A673 (cell line): ENCODE data around the gene POLD4.

ENCODE experiments used
- CTCF ChIP-seq: fragments of 300-800, 200-600 bp; sonication (generic); conservative IDR thresholded peaks from 2 replicates; pipeline ENCODE4 v1.5.1; 2017; ENCODE audit warnings: low read depth, mild to moderate bottlenecking, antibody characterized with exemption, low read length, moderate library complexity, mixed read lengths
- EZH2 ChIP-seq: fragments of 200-600 bp; sonication (generic); IDR thresholded peaks from 2 replicates; pipeline ENCODE4 v1.6.1; 2017; ENCODE audit warnings: borderline replicate concordance, low read depth, mild to moderate bottlenecking, mixed read lengths, antibody characterized with exemption, low read length; ENCODE audit not compliant: poor library complexity, severe bottlenecking

GRCh38 chr11:67379061-67380058, 26.0 kb upstream of the POLD4 start:
- TF ChIP-seq CTCF = no peak
- TF ChIP-seq EZH2 = no peak
